Endothelial cell of umbilical vein (primary cell): ENCODE results near the gene ADCY9. TPM values are rescaled to one million over a fixed set of nuclear protein-coding genes. Genes with fewer than 3 reads are reported as not detected.

Experiments
- BruUV-seq: library from RNA; stranded (reverse); fragments of 400-500 nt; replicated peaks from 2 replicates; lab custom pipeline; 2021; lab: Mats Ljungman, UMichigan
- CTCF ChIA-PET: fragments of 300-600, 350-600 bp; sonication (Branson Sonifier 250); formaldehyde crosslinking; loops from one replicate; lab custom pipeline; 2021; ENCODE audit warnings: antibody characterized with exemption, inconsistent platforms; lab: Charles Lee
- POLR2A ChIA-PET: fragments of 300-600, 350-600 bp; sonication (Branson Sonifier 250); formaldehyde crosslinking; loops from one replicate; lab custom pipeline; 2021; ENCODE audit warnings: antibody characterized with exemption, inconsistent platforms; lab: Charles Lee
- DNase-seq: peaks from one replicate; pipeline ENCODE4 v3.0.0-alpha.2; 2011; ENCODE audit warnings: low read depth, low spot score
- FAIRE-seq: peaks from 2 replicates; lab custom pipeline; 2011; peaks lifted over from hg19 to GRCh38; lab: Jason Lieb, UNC
- H2AFZ ChIP-seq: 2 replicates; pipeline ENCODE4 v1.6.0; 2012; ENCODE audit warnings: low read depth, low read length, control low read depth, inconsistent platforms
- H3K27ac ChIP-seq: 2 replicates; pipeline ENCODE4 v1.5.1; 2011; ENCODE audit warnings: low read depth, mild to moderate bottlenecking, control low read depth, low read length, moderate library complexity; ENCODE audit not compliant: insufficient read depth
- H3K27me3 ChIP-seq, 2 experiments: 2 replicates each; pipeline versions ENCODE4 v1.6.0 to v1.6.1; 2011; ENCODE audit warnings: low read length in 2 of 2, mixed read lengths in 1 of 2; ENCODE audit not compliant: control insufficient read depth in 2 of 2, insufficient read depth in 2 of 2
- H3K36me3 ChIP-seq, 2 experiments: 2 replicates in 1 of 2; 3 replicates in 1 of 2; pipeline ENCODE4 v1.5.1; 2011; ENCODE audit warnings: low read length in 2 of 2, mild to moderate bottlenecking in 1 of 2, moderate library complexity in 1 of 2; ENCODE audit not compliant: control insufficient read depth in 2 of 2, insufficient read depth in 2 of 2; ENCODE audit errors: extremely low read depth in 1 of 2
- H3K4me1 ChIP-seq: 3 replicates; pipeline ENCODE4 v1.5.1; 2011; ENCODE audit warnings: mild to moderate bottlenecking, low read length; ENCODE audit not compliant: control insufficient read depth, insufficient read depth; ENCODE audit errors: extremely low read depth
- H3K4me2 ChIP-seq: 2 replicates; pipeline ENCODE4 v1.6.1; 2011; ENCODE audit warnings: low read length, control low read depth, mixed read lengths; ENCODE audit not compliant: insufficient read depth
- H3K4me3 ChIP-seq, 3 experiments: fragments of 200-600 bp in 1 of 3; sonication (generic), shearing (Covaris generic) in 1 of 3; replicated peaks in 1 of 3; 2 replicates each; pipeline ENCODE4 v1.5.1; 2011 to 2016; ENCODE audit warnings: control low read depth in 3 of 3, low read length in 3 of 3, mild to moderate bottlenecking in 2 of 3, inconsistent platforms in 1 of 3, low read depth in 1 of 3, moderate library complexity in 1 of 3; ENCODE audit not compliant: insufficient read depth in 1 of 3
- H3K79me2 ChIP-seq: 2 replicates; pipeline ENCODE4 v1.6.0; 2012; ENCODE audit warnings: low read length, inconsistent platforms; ENCODE audit not compliant: control insufficient read depth, insufficient read depth
- H3K9ac ChIP-seq: replicated peaks from 2 replicates; pipeline ENCODE3; 2011; ENCODE audit warnings: low read length, control low read depth; ENCODE audit not compliant: insufficient read depth; ENCODE audit errors: extremely low read depth
- H3K9me1 ChIP-seq: replicated peaks from 3 replicates; pipeline ENCODE4 v1.6.0; 2011; ENCODE audit warnings: mild to moderate bottlenecking, low read length; ENCODE audit not compliant: control insufficient read depth, insufficient read depth; ENCODE audit errors: extremely low read depth
- H3K9me3 ChIP-seq: replicated peaks from 2 replicates; pipeline ENCODE4 v1.5.1; 2012; ENCODE audit warnings: low read length, inconsistent platforms; ENCODE audit not compliant: control insufficient read depth, insufficient read depth
- H4K20me1 ChIP-seq: replicated peaks from 2 replicates; pipeline ENCODE3; 2011; ENCODE audit warnings: mild to moderate bottlenecking, low read length; ENCODE audit not compliant: control insufficient read depth, insufficient read depth; ENCODE audit errors: extremely low read depth
- CTCF ChIP-seq, 2 donors: IDR thresholded peaks; 1 replicate in 1 of 2; 2 replicates in 1 of 2; pipeline ENCODE4 v1.5.1; 2011; ENCODE audit warnings: low read length in 2 of 2, mild to moderate bottlenecking in 2 of 2, moderate library complexity in 2 of 2, control low read depth in 1 of 2, inconsistent platforms in 1 of 2, low read depth in 1 of 2; ENCODE audit not compliant: insufficient read depth in 1 of 2; ENCODE audit errors: extremely low read depth in 1 of 2
- FOS ChIP-seq: IDR thresholded peaks from 2 replicates; pipeline ENCODE4 v1.6.1; 2011; ENCODE audit warnings: mild to moderate bottlenecking, low read length, moderate library complexity, borderline replicate concordance; ENCODE audit not compliant: insufficient read depth
- JUN ChIP-seq: IDR thresholded peaks from 2 replicates; pipeline ENCODE4 v1.6.1; 2011; ENCODE audit warnings: borderline replicate concordance, low read depth; ENCODE audit not compliant: insufficient read length, insufficient read depth
- MAX ChIP-seq: IDR thresholded peaks from 2 replicates; pipeline ENCODE4 v1.6.1; 2011; ENCODE audit not compliant: insufficient read depth, insufficient read length
- MYC ChIP-seq: IDR thresholded peaks from one replicate; pipeline ENCODE4 v1.6.1; 2011; ENCODE audit warnings: mild to moderate bottlenecking, low read depth, low read length
- POLR2AphosphoS5 ChIP-seq: IDR thresholded peaks from 2 replicates; pipeline ENCODE4 v1.6.1; 2012; ENCODE audit warnings: low read depth, mild to moderate bottlenecking, control low read depth, low read length, moderate library complexity; ENCODE audit not compliant: insufficient read depth
- dilution Hi-C: fragments of 300-500 bp; cut with MboI; formaldehyde crosslinking; loops from one replicate; pipeline ENCODE4 v1.15.0; 2019; ENCODE audit warnings: low sequenced_read_pairs; ENCODE audit not compliant: extremely low pct_ligation_motif_present
- intact Hi-C: fragments of 100-400 bp; cut with micrococcal nuclease; formaldehyde crosslinking; loops from one replicate; pipeline ENCODE4 v1.10.0; 2022
- polyA plus RNA-seq, 4 experiments: library from polyadenylated mRNA; depleted of rRNA in 3 of 4; stranded (reverse) in 3 of 4; unstranded in 1 of 4; fragments of >200 nt; gene quantifications; 2 replicates each; pipeline versions ENCODE4 v1.2.1 to v1.2.3, GENCODE V29; 2011 to 2012; ENCODE audit warnings: missing spikeins in 1 of 4
- total RNA-seq: library from RNA; stranded (reverse); gene quantifications from 2 replicates; pipeline ENCODE4 v1.2.3, GENCODE V29; 2021

The ADCY9 gene
- total and polyA plus RNA-seq, 2 donors (not counting 3 experiments of a cell fraction or from before 2014, with no cell fraction given): 6.8 to 14.0 TPM

- FAIRE-seq (no peak), DNase-seq (no peak)
- H3K9me3 ChIP-seq: no peaks in the 10 kb centered on the region
- no peak overlapping the region for H3K4me2 ChIP-seq
- no peak overlapping the region for H3K9ac ChIP-seq
- no peaks in the 10 kb centered on the region for H3K36me3 ChIP-seq
- no TSS peak for BruUV-seq
- dilution Hi-C loops (no loop called here), intact Hi-C loops (no loop called here)
- H4K20me1 ChIP-seq: no peaks in the 10 kb centered on the region
- H3K4me1 ChIP-seq: no peaks in the 10 kb centered on the region
- no peak overlapping the region for H3K27ac ChIP-seq
- H3K9me1 ChIP-seq: no peaks in the 10 kb centered on the region
- no peaks in the 10 kb centered on the region for H3K79me2 ChIP-seq
- TF ChIP-seq JUN (no peak), CTCF (IDR thresholded peaks at IDR 0.05; ENCODE audit: extremely low read depth in 1 of 2, insufficient read depth in 1 of 2, low read depth in 1 of 2, low read length in 2 of 2) (no peak), FOS (no peak), MYC (no peak), POLR2AphosphoS5 (no peak), MAX (no peak)
- H2AFZ ChIP-seq: no peak overlapping the region
- ChIA-PET POLR2A (no interaction called here), CTCF (interaction anchor here (1.0 kb wide), 1 partner anchor 23 kb away, joined by 3 read pairs; no protein-coding TSS in a partner anchor)
- no peaks in the 10 kb centered on the region for H3K27me3 ChIP-seq
- H3K4me3 ChIP-seq: no peak overlapping the region
Measured at GRCh38 chr16:4089251-4089810, 26.9 kb downstream of the ADCY9 start.
